ENCODE measurements around the gene HSD17B13. TPM values are rescaled to one million over a fixed set of nuclear protein-coding genes. Genes with fewer than 3 reads are reported as not detected.

The HSD17B13 gene
- total RNA-seq, 1 donor, result 0.18 TPM

DNA sequence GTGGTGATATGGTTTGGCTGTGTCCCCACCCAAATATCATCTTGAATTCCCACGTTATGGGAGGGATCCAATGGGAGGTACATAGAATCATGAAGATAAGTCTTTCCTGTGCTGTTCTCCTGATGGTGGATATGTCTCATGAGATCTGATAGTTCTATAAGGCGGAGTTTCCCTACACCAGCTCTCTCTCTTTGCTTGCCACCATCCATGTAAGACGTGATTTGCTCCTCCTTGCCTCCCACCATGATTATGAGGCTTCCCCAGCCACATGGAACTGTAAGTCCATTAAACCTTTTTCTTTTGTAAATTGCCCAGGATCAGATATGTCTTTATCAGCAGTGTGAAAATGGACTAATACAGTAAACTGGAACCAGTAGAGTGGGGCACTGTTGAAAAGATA, 39.5 kb downstream of the HSD17B13 start:
- H3K4me3 ChIP-seq (ENCODE audit: low read depth, low read length), result no peak overlapping the region
- TF ChIP-seq, protein P1, sequence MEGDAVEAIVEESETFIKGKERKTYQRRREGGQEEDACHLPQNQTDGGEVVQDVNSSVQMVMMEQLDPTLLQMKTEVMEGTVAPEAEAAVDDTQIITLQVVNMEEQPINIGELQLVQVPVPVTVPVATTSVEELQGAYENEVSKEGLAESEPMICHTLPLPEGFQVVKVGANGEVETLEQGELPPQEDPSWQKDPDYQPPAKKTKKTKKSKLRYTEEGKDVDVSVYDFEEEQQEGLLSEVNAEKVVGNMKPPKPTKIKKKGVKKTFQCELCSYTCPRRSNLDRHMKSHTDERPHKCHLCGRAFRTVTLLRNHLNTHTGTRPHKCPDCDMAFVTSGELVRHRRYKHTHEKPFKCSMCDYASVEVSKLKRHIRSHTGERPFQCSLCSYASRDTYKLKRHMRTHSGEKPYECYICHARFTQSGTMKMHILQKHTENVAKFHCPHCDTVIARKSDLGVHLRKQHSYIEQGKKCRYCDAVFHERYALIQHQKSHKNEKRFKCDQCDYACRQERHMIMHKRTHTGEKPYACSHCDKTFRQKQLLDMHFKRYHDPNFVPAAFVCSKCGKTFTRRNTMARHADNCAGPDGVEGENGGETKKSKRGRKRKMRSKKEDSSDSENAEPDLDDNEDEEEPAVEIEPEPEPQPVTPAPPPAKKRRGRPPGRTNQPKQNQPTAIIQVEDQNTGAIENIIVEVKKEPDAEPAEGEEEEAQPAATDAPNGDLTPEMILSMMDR (IDR thresholded peaks at IDR 0.05; ENCODE audit: insufficient read depth, low read length), result no peak
- DNase-seq (ENCODE audit: low read depth), result no peak

DNA sequence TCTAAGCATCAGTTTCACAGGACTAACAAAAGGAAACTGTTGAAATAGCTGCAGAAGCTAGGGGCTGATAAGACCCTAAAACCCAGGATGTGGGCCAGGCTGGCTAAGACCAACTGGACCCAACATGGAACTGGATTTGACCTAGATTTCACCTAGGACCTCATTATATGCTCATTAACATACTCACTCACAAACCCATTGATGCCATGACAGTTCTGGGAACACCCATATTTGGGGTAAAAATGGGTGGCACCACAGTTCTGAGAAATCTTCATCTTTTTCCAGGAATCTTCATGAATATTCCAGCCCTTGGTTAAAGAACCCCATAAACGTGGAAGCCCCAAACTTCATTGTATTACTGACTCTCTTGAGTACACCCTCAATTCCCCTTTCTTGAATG, 41.1 kb downstream of the HSD17B13 start:
- no peak for DNase-seq (ENCODE audit: low read depth)
- TF ChIP-seq, protein P1 (IDR thresholded peaks at IDR 0.05; ENCODE audit: insufficient read depth, low read length), result no peak
- no peak overlapping the region for H3K4me3 ChIP-seq (ENCODE audit: low read depth, low read length)

DNA sequence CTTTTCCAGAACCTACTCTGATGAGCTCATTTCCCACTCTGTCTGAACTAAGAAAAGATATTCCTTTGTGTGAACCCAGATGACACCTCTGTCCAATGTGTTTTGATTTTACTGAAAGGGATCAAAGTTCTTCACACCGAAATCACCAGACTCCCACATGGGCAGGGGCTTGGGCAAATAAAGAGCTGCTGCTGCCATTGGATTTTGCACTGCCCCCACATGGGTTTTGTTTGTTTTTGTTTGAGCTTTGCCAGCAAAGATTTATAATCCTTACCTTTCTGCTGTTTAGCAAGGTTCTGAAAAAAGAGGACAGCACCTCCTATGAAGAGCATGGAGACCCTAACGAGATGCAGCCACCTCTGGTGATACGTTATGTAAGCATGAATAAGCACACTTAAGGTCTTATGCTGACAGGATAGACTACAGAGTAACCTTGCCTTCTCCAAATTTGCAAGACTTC, 44.3 kb downstream of the HSD17B13 start:
- TF ChIP-seq, protein P1 (IDR thresholded peaks at IDR 0.05; ENCODE audit: insufficient read depth, low read length), result no peak
- H3K4me3 ChIP-seq (ENCODE audit: low read depth, low read length), result no peak overlapping the region
- DNase-seq (ENCODE audit: low read depth), result no peak

DNA sequence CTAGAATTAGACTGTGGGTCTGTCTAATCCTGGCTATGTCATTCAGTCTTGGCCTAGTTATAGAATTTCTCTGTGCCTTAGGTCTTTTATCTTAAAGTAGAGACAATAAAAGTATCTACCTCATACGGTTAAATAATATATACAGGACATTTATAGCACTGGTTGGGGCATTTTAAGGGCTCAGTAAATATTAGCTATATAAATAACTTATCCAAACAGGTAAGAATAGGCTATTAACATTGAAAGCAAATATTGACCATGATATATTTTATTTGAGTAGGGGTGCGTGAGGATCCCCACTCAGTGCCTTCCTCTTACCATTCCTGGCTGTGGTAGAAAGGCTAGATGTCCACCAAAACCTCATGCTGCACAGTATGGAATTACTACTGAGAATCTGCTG, 47.4 kb downstream of the HSD17B13 start:
- H3K4me3 ChIP-seq (ENCODE audit: low read depth, low read length), result no peak overlapping the region
- DNase-seq (ENCODE audit: low read depth), result no peak
- TF ChIP-seq, protein P1 (IDR thresholded peaks at IDR 0.05; ENCODE audit: insufficient read depth, low read length), result no peak

DNA sequence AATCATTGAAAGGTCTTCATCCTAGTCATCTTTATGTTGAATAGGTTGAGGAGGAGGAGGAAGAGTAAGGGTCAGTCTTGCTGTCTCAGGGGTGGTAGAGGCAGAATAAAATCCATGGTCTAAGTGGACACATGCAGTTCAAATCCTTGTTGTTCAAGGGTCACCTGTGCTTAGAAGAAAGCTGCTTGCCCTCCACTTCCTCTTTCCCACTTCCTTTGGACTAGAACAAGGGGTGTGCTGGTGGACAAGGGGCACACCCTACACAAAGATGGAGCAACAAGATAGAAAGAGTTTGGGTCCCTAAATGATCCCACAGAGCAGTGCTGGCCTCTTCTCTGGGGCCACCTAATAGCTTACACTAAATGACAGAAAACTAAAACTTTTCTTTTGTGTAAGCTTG, 47.9 kb downstream of the HSD17B13 start:
- TF ChIP-seq, protein P1 (IDR thresholded peaks at IDR 0.05; ENCODE audit: insufficient read depth, low read length), result no peak
- DNase-seq (ENCODE audit: low read depth), result no peak
- no peak overlapping the region for H3K4me3 ChIP-seq (ENCODE audit: low read depth, low read length)

DNA sequence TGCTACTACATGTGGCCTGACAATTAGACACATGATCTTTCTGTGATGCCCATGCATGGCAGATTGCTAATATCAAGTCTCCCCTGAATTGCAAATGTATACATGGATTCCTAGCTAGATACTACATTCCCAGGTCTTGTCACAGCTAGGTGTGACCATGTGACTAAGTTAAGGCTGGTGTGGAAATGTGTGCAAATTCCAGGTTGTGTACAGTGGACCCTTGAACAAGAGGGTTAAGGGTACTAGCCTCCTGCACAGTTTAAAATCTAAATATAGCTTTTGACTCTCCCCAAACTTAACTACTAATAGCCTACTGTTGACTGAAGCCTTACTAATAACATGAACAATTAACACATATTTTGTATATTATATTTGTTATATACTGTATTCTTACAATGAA, 48.4 kb downstream of the HSD17B13 start:
- no peak for DNase-seq (ENCODE audit: low read depth)
- no peak overlapping the region for H3K4me3 ChIP-seq (ENCODE audit: low read depth, low read length)
- TF ChIP-seq, protein P1 (IDR thresholded peaks at IDR 0.05; ENCODE audit: insufficient read depth, low read length), result no peak

DNA sequence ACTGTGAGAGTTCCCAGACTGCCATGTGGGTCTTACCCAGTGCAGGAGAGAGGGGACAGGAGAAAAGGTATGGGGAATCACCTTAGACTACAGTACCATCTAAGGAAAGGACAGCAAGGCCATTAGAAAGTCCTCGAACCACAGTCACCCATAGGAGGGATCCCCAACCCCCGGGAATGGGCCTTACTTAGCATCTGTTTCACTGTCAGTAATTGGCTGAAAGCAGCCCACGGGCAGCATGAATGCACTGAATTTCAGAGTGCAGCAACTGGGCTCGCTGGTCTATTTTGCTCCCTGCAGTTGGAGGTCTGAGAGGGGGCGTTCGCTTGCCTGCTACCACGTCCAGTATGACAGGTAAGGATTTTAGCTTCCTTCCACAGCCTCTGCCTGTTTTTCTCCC, 51.9 kb downstream of the HSD17B13 start:
- H3K4me3 ChIP-seq (ENCODE audit: low read depth, low read length), result no peak overlapping the region
- no peak for DNase-seq (ENCODE audit: low read depth)
- TF ChIP-seq, protein P1 (IDR thresholded peaks at IDR 0.05; ENCODE audit: insufficient read depth, low read length), result no peak
